Hematopoietic multipotent progenitor cell treated with erythropoietin and hydrocortisone succinate and interleukin-3 and kit ligand, for 17 days (in vitro differentiated cells): ENCODE measurements around the gene SPATA32.

Experiments
- DNase-seq: peaks from one replicate; pipeline ENCODE4 v3.0.0-alpha.2; 2015; ENCODE audit warnings: low spot score

SPATA32 gene

GRCh38 chr17:45246338-45246737 is 15.6 kb downstream of the SPATA32 start:
- DNase-seq: no peak

GRCh38 chr17:45244725-45245656 is 16.9 kb downstream of the SPATA32 start:
- DNase-seq: no peak

- DNase-seq: no peak
Measured at GRCh38 chr17:45243750-45244149, 18.1 kb downstream of the SPATA32 start.

- DNase-seq: no peak
Measured at GRCh38 chr17:45242029-45242414, 19.9 kb downstream of the SPATA32 start.

- DNase-seq: no peak
Measured at GRCh38 chr17:45241328-45242028, 20.4 kb downstream of the SPATA32 start.

- DNase-seq: no peak
Measured at GRCh38 chr17:45240905-45241327, 21.0 kb downstream of the SPATA32 start.

GRCh38 chr17:45238155-45238774 is 23.6 kb downstream of the SPATA32 start:
- no peak for DNase-seq

- no peak for DNase-seq
Measured at GRCh38 chr17:45237686-45238085, 24.2 kb downstream of the SPATA32 start.

GRCh38 chr17:45236282-45236606 is 25.6 kb downstream of the SPATA32 start:
- no peak for DNase-seq

- peak; percentile 74 for DNase-seq
Measured at GRCh38 chr17:45235416-45236281, 26.2 kb downstream of the SPATA32 start.

- no peak for DNase-seq
Measured at GRCh38 chr17:45234641-45235415, 27.1 kb downstream of the SPATA32 start.

- no peak for DNase-seq
Measured at GRCh38 chr17:45233423-45233924, 28.4 kb downstream of the SPATA32 start.

- DNase-seq: no peak
Measured at GRCh38 chr17:45232514-45233422, 29.1 kb downstream of the SPATA32 start.

GRCh38 chr17:45231481-45232116 is 30.3 kb downstream of the SPATA32 start:
- DNase-seq: no peak

GRCh38 chr17:45230787-45231480 is 31.0 kb downstream of the SPATA32 start:
- DNase-seq: no peak

- no peak for DNase-seq
Measured at GRCh38 chr17:45230410-45230786, 31.5 kb downstream of the SPATA32 start.

GRCh38 chr17:45229681-45230409 is 32.0 kb downstream of the SPATA32 start:
- no peak for DNase-seq
